Measurements from ENCODE around the gene EHBP1L1.

EHBP1L1 gene

GRCh38 chr11:65537296-65537597 is 38.6 kb upstream of the EHBP1L1 start:
- Histone ChIP-seq H3K27ac (ENCODE audit: low read length, poor library complexity, severe bottlenecking) (no peak overlapping the region), H2BK5ac (ENCODE audit: low read depth, low read length, poor library complexity, severe bottlenecking) (no peak overlapping the region), H2AFZ (ENCODE audit: low read depth, low read length) (no peak overlapping the region)

GRCh38 chr11:65537620-65538231 is 38.1 kb upstream of the EHBP1L1 start:
- Histone ChIP-seq H3K4ac (ENCODE audit: low read depth in 1 of 2, low read length in 2 of 2) (no peak overlapping the region), H4K8ac (ENCODE audit: low read length) (no peak overlapping the region), H3K18ac (ENCODE audit: low read depth in 1 of 2, low read length in 2 of 2) (no peak overlapping the region), H3K9ac (ENCODE audit: low read length) (no peak overlapping the region), H3K36me3 (ENCODE audit: control insufficient read depth in 1 of 2, insufficient read depth in 2 of 2, low read depth in 1 of 2, low read length in 2 of 2) (peaks cover 61 to 75% of the 10 kb centered on the region in 2 experiments), H3K9me3 (ENCODE audit: control insufficient read depth, low read length) (no peaks in the 10 kb centered on the region), H2BK120ac (ENCODE audit: low read depth, low read length) (no peak overlapping the region), H2AK5ac (ENCODE audit: low read length, severe bottlenecking) (no peak overlapping the region), H3K27ac (ENCODE audit: low read length, poor library complexity, severe bottlenecking) (no peak overlapping the region), H4K91ac (ENCODE audit: low read length) (no peak overlapping the region), H3K27me3 (ENCODE audit: control insufficient read depth in 1 of 2, insufficient read depth in 1 of 2, low read length in 2 of 2) (no peaks in the 10 kb centered on the region), H3K79me1 (replicated peaks; ENCODE audit: low read length, poor library complexity, severe bottlenecking) (peaks cover 7% of the 10 kb centered on the region), H3K4me3 (ENCODE audit: insufficient read depth in 1 of 2, low read depth in 1 of 2, low read length in 2 of 2) (no peak overlapping the region), H2BK12ac (ENCODE audit: low read length in 2 of 2) (no peak overlapping the region), H3K23ac (ENCODE audit: low read length in 2 of 2) (no peak overlapping the region), H2BK15ac (ENCODE audit: low read depth, poor library complexity, severe bottlenecking) (no peak overlapping the region), H3K4me2 (ENCODE audit: low read length, poor library complexity, severe bottlenecking) (no peak overlapping the region), H2BK5ac (ENCODE audit: low read depth, low read length, poor library complexity, severe bottlenecking) (no peak overlapping the region), H2AFZ (ENCODE audit: low read depth, low read length) (no peak overlapping the region), H3K4me1 (ENCODE audit: control insufficient read depth, insufficient read depth, low read depth, low read length) (peaks cover 31% of the 10 kb centered on the region), H3K14ac (ENCODE audit: low read length in 2 of 2) (no peak overlapping the region)
- WGBS = 83% methylated on average over 14 of the region's 18 CpGs
- DNase-seq = no peak

More at GRCh38 chr11:65537296-65537597, 38.6 kb upstream of the EHBP1L1 start:
- Histone ChIP-seq H4K8ac (ENCODE audit: low read length) (no peak overlapping the region), H2BK15ac (ENCODE audit: low read depth, poor library complexity, severe bottlenecking) (no peak overlapping the region), H3K27me3 (ENCODE audit: control insufficient read depth in 1 of 2, insufficient read depth in 1 of 2, low read length in 2 of 2) (no peaks in the 10 kb centered on the region), H3K18ac (ENCODE audit: low read depth in 1 of 2, low read length in 2 of 2) (no peak overlapping the region), H2BK12ac (ENCODE audit: low read length in 2 of 2) (no peak overlapping the region), H3K4me2 (ENCODE audit: low read length, poor library complexity, severe bottlenecking) (no peak overlapping the region), H3K4me3 (ENCODE audit: insufficient read depth in 1 of 2, low read depth in 1 of 2, low read length in 2 of 2) (no peak overlapping the region), H3K23ac (ENCODE audit: low read length in 2 of 2) (no peak overlapping the region), H3K36me3 (ENCODE audit: control insufficient read depth in 1 of 2, insufficient read depth in 2 of 2, low read depth in 1 of 2, low read length in 2 of 2) (peaks cover 64 to 80% of the 10 kb centered on the region in 2 experiments), H2AK5ac (ENCODE audit: low read length, severe bottlenecking) (no peak overlapping the region), H4K91ac (ENCODE audit: low read length) (no peak overlapping the region), H3K4me1 (ENCODE audit: control insufficient read depth, insufficient read depth, low read depth, low read length) (peaks cover 35% of the 10 kb centered on the region), H3K79me1 (replicated peaks; ENCODE audit: low read length, poor library complexity, severe bottlenecking) (peaks cover 11% of the 10 kb centered on the region), H3K4ac (ENCODE audit: low read depth in 1 of 2, low read length in 2 of 2) (no peak overlapping the region), H3K9me3 (ENCODE audit: control insufficient read depth, low read length) (no peaks in the 10 kb centered on the region), H2BK120ac (ENCODE audit: low read depth, low read length) (no peak overlapping the region), H3K14ac (ENCODE audit: low read length in 2 of 2) (no peak overlapping the region), H3K9ac (ENCODE audit: low read length) (no peak overlapping the region)
- no peak for DNase-seq
- WGBS = 83% methylated on average over 1 of the region's 2 CpGs

GRCh38 chr11:65538232-65538914 is 37.5 kb upstream of the EHBP1L1 start:
- Histone ChIP-seq H2BK15ac (ENCODE audit: low read depth, poor library complexity, severe bottlenecking) (no peak overlapping the region), H3K4ac (ENCODE audit: low read depth in 1 of 2, low read length in 2 of 2) (no peak overlapping the region), H4K91ac (ENCODE audit: low read length) (no peak overlapping the region), H3K23ac (ENCODE audit: low read length in 2 of 2) (no peak overlapping the region), H2BK12ac (ENCODE audit: low read length in 2 of 2) (no peak overlapping the region), H2AFZ (ENCODE audit: low read depth, low read length) (no peak overlapping the region), H3K4me2 (ENCODE audit: low read length, poor library complexity, severe bottlenecking) (no peak overlapping the region), H2BK5ac (ENCODE audit: low read depth, low read length, poor library complexity, severe bottlenecking) (no peak overlapping the region), H3K27me3 (ENCODE audit: control insufficient read depth in 1 of 2, insufficient read depth in 1 of 2, low read length in 2 of 2) (no peaks in the 10 kb centered on the region), H3K9me3 (ENCODE audit: control insufficient read depth, low read length) (no peaks in the 10 kb centered on the region), H2BK120ac (ENCODE audit: low read depth, low read length) (no peak overlapping the region), H3K4me1 (ENCODE audit: control insufficient read depth, insufficient read depth, low read depth, low read length) (peaks cover 30% of the 10 kb centered on the region), H2AK5ac (ENCODE audit: low read length, severe bottlenecking) (no peak overlapping the region), H3K18ac (ENCODE audit: low read depth in 1 of 2, low read length in 2 of 2) (no peak overlapping the region), H4K8ac (ENCODE audit: low read length) (peak overlapping the region; percentile 64), H3K27ac (ENCODE audit: low read length, poor library complexity, severe bottlenecking) (no peak overlapping the region), H3K9ac (ENCODE audit: low read length) (no peak overlapping the region), H3K36me3 (ENCODE audit: control insufficient read depth in 1 of 2, insufficient read depth in 2 of 2, low read depth in 1 of 2, low read length in 2 of 2) (peaks cover 61 to 75% of the 10 kb centered on the region in 2 experiments), H3K79me1 (replicated peaks; ENCODE audit: low read length, poor library complexity, severe bottlenecking) (peaks cover 5% of the 10 kb centered on the region), H3K4me3 (ENCODE audit: insufficient read depth in 1 of 2, low read depth in 1 of 2, low read length in 2 of 2) (no peak overlapping the region), H3K14ac (ENCODE audit: low read length in 2 of 2) (no peak overlapping the region)
- WGBS = 91% methylated on average over 43 of the region's 43 CpGs
- DNase-seq = no peak

GRCh38 chr11:65538915-65539743 is 36.7 kb upstream of the EHBP1L1 start:
- no peak for DNase-seq

More at GRCh38 chr11:65538915-65539743, 36.7 kb upstream of the EHBP1L1 start:
- H3K27me3 ChIP-seq (ENCODE audit: control insufficient read depth in 1 of 2, insufficient read depth in 1 of 2, low read length in 2 of 2) = no peaks in the 10 kb centered on the region
- H3K4me1 ChIP-seq (ENCODE audit: control insufficient read depth, insufficient read depth, low read depth, low read length) = peaks cover 30% of the 10 kb centered on the region
- peak overlapping the region; percentile 46 for H2AK5ac ChIP-seq (ENCODE audit: low read length, severe bottlenecking)
- H3K14ac ChIP-seq (ENCODE audit: low read length in 2 of 2) = no peak overlapping the region
- peak overlapping the region; percentile 83 for H2BK15ac ChIP-seq (ENCODE audit: low read depth, poor library complexity, severe bottlenecking)
- peak overlapping the region in 1 of 2 experiments; percentile 92 for H3K18ac ChIP-seq (ENCODE audit: low read depth in 1 of 2, low read length in 2 of 2)
- H2BK120ac ChIP-seq (ENCODE audit: low read depth, low read length) = no peak overlapping the region
- H3K4me3 ChIP-seq (ENCODE audit: insufficient read depth in 1 of 2, low read depth in 1 of 2, low read length in 2 of 2) = peak overlapping the region in 1 of 2 experiments; percentile 51
- no peak overlapping the region for H3K9ac ChIP-seq (ENCODE audit: low read length)
- H3K79me1 ChIP-seq (replicated peaks; ENCODE audit: low read length, poor library complexity, severe bottlenecking) = peaks cover 5% of the 10 kb centered on the region
- H3K9me3 ChIP-seq (ENCODE audit: control insufficient read depth, low read length) = no peaks in the 10 kb centered on the region
- H2BK5ac ChIP-seq (ENCODE audit: low read depth, low read length, poor library complexity, severe bottlenecking) = no peak overlapping the region
- peak overlapping the region in 1 of 2 experiments; percentile 48 for H3K23ac ChIP-seq (ENCODE audit: low read length in 2 of 2)
- H4K8ac ChIP-seq (ENCODE audit: low read length) = peak overlapping the region; percentile 88
- H4K91ac ChIP-seq (ENCODE audit: low read length) = peak overlapping the region; percentile 83
- H3K27ac ChIP-seq (ENCODE audit: low read length, poor library complexity, severe bottlenecking) = no peak overlapping the region
- H3K36me3 ChIP-seq (ENCODE audit: control insufficient read depth in 1 of 2, insufficient read depth in 2 of 2, low read depth in 1 of 2, low read length in 2 of 2) = peaks cover 63 to 77% of the 10 kb centered on the region in 2 experiments
- peak overlapping the region; percentile 15 to 75 for H2BK12ac ChIP-seq (ENCODE audit: low read length in 2 of 2)
- peak overlapping the region; percentile 60 for H3K4me2 ChIP-seq (ENCODE audit: low read length, poor library complexity, severe bottlenecking)
- peak overlapping the region; percentile 12 to 41 for H3K4ac ChIP-seq (ENCODE audit: low read depth in 1 of 2, low read length in 2 of 2)
- 27% methylated on average over 90 of the region's 92 CpGs for WGBS
- no peak overlapping the region for H2AFZ ChIP-seq (ENCODE audit: low read depth, low read length)

All from mesenchymal stem cell (in vitro differentiated cells and primary cell).